ENCODE measurements around the gene KIAA1671. TPM values are rescaled to one million over a fixed set of nuclear protein-coding genes. Genes with fewer than 3 reads are reported as not detected.

Gene KIAA1671
- total and polyA plus RNA-seq, 2 of the 4 experiments (the other 2 are of a cell fraction): 0.02 TPM; not detected in 1

DNA sequence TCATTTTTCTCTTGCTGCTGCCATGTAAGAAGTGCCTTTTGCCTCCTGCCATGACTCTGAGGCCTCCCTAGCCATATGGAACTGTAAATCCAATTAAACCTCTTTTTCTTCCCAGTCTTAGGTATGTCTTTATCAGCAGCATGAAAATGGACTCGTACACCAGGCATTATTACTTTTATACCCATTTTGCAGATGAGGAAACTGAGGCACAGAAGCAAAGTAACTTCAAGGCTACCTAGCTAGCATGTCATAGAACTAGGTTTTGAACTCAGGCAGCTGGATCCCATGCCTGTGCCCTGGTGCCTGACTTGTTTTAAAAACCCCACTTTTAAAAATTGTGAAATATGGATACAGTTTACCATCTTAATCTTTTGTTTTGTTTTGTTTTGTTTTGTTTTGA lies 25.8 kb downstream of the KIAA1671 start:
- H4K91ac ChIP-seq (ENCODE audit: insufficient read depth, low read depth, low read length): no peak overlapping the region
- H3K79me1 ChIP-seq (ENCODE audit: low read depth in 1 of 2, low read length in 2 of 2): no peaks in the 10 kb centered on the region
- no peak for DNase-seq
- no peaks in the 10 kb centered on the region for H3K9me1 ChIP-seq (ENCODE audit: insufficient read depth, low read length)
- no peak overlapping the region for H2AK5ac ChIP-seq (ENCODE audit: low read depth, low read length)
- CTCF ChIA-PET: no interaction called here
- no peak overlapping the region for H2BK15ac ChIP-seq (ENCODE audit: low read depth, low read length)
- no peaks in the 10 kb centered on the region for H3K36me3 ChIP-seq (ENCODE audit: control insufficient read depth, insufficient read depth, low read length)
- dilution Hi-C loops (cut with HindIII; ENCODE audit: low sequenced_read_pairs, unreplicated experiment) (no loop called here), in situ Hi-C loops (cut with MboI; ENCODE audit: low sequenced_read_pairs) (no loop called here), intact Hi-C loops (cut with micrococcal nuclease) (no loop called here)
- H3K9me3 ChIP-seq (ENCODE audit: control insufficient read depth, insufficient read depth, low read length): no peaks in the 10 kb centered on the region
- no peak overlapping the region for H3K23ac ChIP-seq (ENCODE audit: low read depth, low read length)
- no peak for ATAC-seq (ENCODE audit: low read depth)
- 80% methylated on average over 1 of the region's 1 CpG; no CpG with 5 or more reads in 1 of the 2 experiments for WGBS, 2 experiments (ENCODE audit: extremely low coverage in 2 of 2, insufficient read length in 1 of 2)
- no peak overlapping the region for H2BK120ac ChIP-seq (ENCODE audit: low read depth, low read length)
- no peaks in the 10 kb centered on the region for H4K20me1 ChIP-seq (ENCODE audit: insufficient read depth, low read length)
- POLR2A ChIA-PET (ENCODE audit: unreplicated experiment): no interaction called here
- H4K8ac ChIP-seq (ENCODE audit: low read depth in 2 of 2, low read length in 2 of 2): no peak overlapping the region
- H3K4me2 ChIP-seq (ENCODE audit: low read depth, low read length): no peak overlapping the region
- no peak overlapping the region for H3K14ac ChIP-seq (replicated peaks; ENCODE audit: low read depth, low read length)
- H3K27ac ChIP-seq (ENCODE audit: insufficient read depth, low read length): no peak overlapping the region
- TF ChIP-seq SMC3 (IDR thresholded peaks at IDR 0.05; ENCODE audit: low read depth, low read length) (no peak), FOS (IDR thresholded peaks at IDR 0.05; ENCODE audit: low read depth, low read length) (no peak), RFX5 (IDR thresholded peaks at IDR 0.05; ENCODE audit: low read depth, low read length) (no peak), MXI1 (IDR thresholded peaks at IDR 0.05; ENCODE audit: borderline replicate concordance, low read depth, low read length) (no peak), RCOR1 (IDR thresholded peaks at IDR 0.05; ENCODE audit: insufficient replicate concordance, low read length) (no peak), MAFK (IDR thresholded peaks at IDR 0.05; ENCODE audit: low read depth, low read length) (no peak), MAZ (IDR thresholded peaks at IDR 0.05; ENCODE audit: borderline replicate concordance, low read depth, low read length) (no peak), CHD1 (IDR thresholded peaks at IDR 0.05; ENCODE audit: low read depth, low read length) (no peak), RAD21 (IDR thresholded peaks at IDR 0.05; ENCODE audit: low read length) (no peak), USF2 (IDR thresholded peaks at IDR 0.05; ENCODE audit: low read depth, low read length) (no peak), ELK1 (IDR thresholded peaks at IDR 0.05; ENCODE audit: borderline replicate concordance, low read depth, low read length) (no peak), NFE2L2 (IDR thresholded peaks at IDR 0.05; ENCODE audit: low read depth, low read length) (no peak), POLR2A (IDR thresholded peaks at IDR 0.05; ENCODE audit: low read depth, low read length) (no peak), CEBPB (IDR thresholded peaks at IDR 0.05; ENCODE audit: low read depth, low read length) (no peak), BHLHE40 (IDR thresholded peaks at IDR 0.05; ENCODE audit: low read depth, low read length) (no peak)
- TF ChIP-seq, protein P1, sequence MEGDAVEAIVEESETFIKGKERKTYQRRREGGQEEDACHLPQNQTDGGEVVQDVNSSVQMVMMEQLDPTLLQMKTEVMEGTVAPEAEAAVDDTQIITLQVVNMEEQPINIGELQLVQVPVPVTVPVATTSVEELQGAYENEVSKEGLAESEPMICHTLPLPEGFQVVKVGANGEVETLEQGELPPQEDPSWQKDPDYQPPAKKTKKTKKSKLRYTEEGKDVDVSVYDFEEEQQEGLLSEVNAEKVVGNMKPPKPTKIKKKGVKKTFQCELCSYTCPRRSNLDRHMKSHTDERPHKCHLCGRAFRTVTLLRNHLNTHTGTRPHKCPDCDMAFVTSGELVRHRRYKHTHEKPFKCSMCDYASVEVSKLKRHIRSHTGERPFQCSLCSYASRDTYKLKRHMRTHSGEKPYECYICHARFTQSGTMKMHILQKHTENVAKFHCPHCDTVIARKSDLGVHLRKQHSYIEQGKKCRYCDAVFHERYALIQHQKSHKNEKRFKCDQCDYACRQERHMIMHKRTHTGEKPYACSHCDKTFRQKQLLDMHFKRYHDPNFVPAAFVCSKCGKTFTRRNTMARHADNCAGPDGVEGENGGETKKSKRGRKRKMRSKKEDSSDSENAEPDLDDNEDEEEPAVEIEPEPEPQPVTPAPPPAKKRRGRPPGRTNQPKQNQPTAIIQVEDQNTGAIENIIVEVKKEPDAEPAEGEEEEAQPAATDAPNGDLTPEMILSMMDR (conservative IDR thresholded peaks at IDR 0.05; ENCODE audit: low read depth, low read length): no peak
- H4K5ac ChIP-seq (ENCODE audit: low read depth, low read length): no peak overlapping the region
- H3K4ac ChIP-seq (ENCODE audit: low read depth, low read length): no peak overlapping the region
- H2BK5ac ChIP-seq (ENCODE audit: low read depth, low read length, poor library complexity, severe bottlenecking): no peak overlapping the region
- no peak overlapping the region for H3K4me3 ChIP-seq (ENCODE audit: insufficient read depth, low read depth, low read length)
- no TSS peak for BruUV-seq (replicated peaks)
- no peak overlapping the region for H3K18ac ChIP-seq (ENCODE audit: low read depth, low read length)
- no peak overlapping the region for H3K56ac ChIP-seq (ENCODE audit: extremely low read depth, insufficient read depth, low read length)
- H2AFZ ChIP-seq (replicated peaks; ENCODE audit: low read length, poor library complexity): no peak overlapping the region
- no peaks in the 10 kb centered on the region for H3K4me1 ChIP-seq (ENCODE audit: control insufficient read depth, insufficient read depth, low read length)
- no peak overlapping the region for H2BK20ac ChIP-seq (ENCODE audit: low read depth, low read length)
- no peak overlapping the region for H3K9ac ChIP-seq (ENCODE audit: low read depth, low read length)
- H2AK9ac ChIP-seq (replicated peaks; ENCODE audit: low read depth, low read length, poor library complexity): no peak overlapping the region
- peaks cover 3% of the 10 kb centered on the region; the same call in 1 of the 2 replicates for H3K27me3 ChIP-seq (ENCODE audit: control insufficient read depth, insufficient read depth, low read length)
